HL-60 (cell line): ENCODE measurements around the gene ZNF562.

Experiments
- DNase-seq, 2 experiments: peaks; one replicate each; pipeline ENCODE4 v3.0.0-alpha.2; 2010 to 2020; ENCODE audit warnings: low read depth in 1 of 2, low spot score in 1 of 2
- H3K27ac ChIP-seq: fragments of 250-450 bp; sonication (Bioruptor Pico); replicated peaks from 2 replicates; pipeline ENCODE4 v1.5.1; 2020; ENCODE audit warnings: mild to moderate bottlenecking, moderate library complexity
- H3K27me3 ChIP-seq: fragments of 250-450 bp; sonication (Bioruptor Pico); 2 replicates; pipeline ENCODE4 v1.5.1; 2021; ENCODE audit warnings: mild to moderate bottlenecking, moderate library complexity; ENCODE audit not compliant: insufficient read depth, poor library complexity, severe bottlenecking
- H3K4me3 ChIP-seq: replicated peaks from 2 replicates; pipeline ENCODE4 v1.5.1; 2011; ENCODE audit warnings: mild to moderate bottlenecking, control low read depth, low read length; ENCODE audit not compliant: insufficient read depth
- CTCF ChIP-seq: IDR thresholded peaks from one replicate; pipeline ENCODE4 v1.5.1; 2011; ENCODE audit warnings: low read length, control low read depth, inconsistent platforms; ENCODE audit not compliant: insufficient read depth
- GABPA ChIP-seq: IDR thresholded peaks from 2 replicates; pipeline ENCODE4 v1.6.1; 2012; ENCODE audit warnings: low read depth
- POLR2AphosphoS5 ChIP-seq: IDR thresholded peaks from 2 replicates; pipeline ENCODE4 v1.6.1; 2012; ENCODE audit warnings: low read depth
- REST ChIP-seq: IDR thresholded peaks from 2 replicates; pipeline ENCODE4 v1.6.1; 2012; ENCODE audit warnings: low read depth; ENCODE audit not compliant: insufficient replicate concordance
- SPI1 ChIP-seq: IDR thresholded peaks from 2 replicates; pipeline ENCODE4 v1.6.1; 2012; ENCODE audit warnings: low read depth, mild to moderate bottlenecking, borderline replicate concordance

The ZNF562 gene

DNA sequence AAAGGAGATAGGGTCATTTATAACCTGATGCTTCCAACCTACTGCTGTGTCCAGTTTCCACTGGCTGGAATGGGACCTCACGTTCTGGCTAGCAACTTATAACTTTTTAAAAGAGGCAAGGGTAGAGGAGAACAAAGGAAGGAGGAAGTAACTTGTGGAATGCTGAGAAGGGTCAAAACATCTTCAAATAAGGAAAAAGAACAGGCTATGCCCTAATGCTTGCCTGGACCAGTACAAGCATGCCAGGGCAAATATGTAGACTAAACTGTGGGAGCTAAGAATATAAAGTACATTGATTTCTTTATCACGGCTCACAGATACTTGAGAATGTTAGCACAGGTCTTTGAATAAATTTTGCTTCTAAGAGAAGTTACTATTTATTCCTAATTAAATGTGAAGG lies 52.4 kb downstream of the ZNF562 start:
- TF ChIP-seq GABPA (no peak), POLR2AphosphoS5 (no peak), REST (no peak), SPI1 (no peak), CTCF (no peak)
- DNase-seq: no peak
- Histone ChIP-seq H3K27ac (peak overlapping the region; percentile 99), H3K27me3 (no peaks in the 10 kb centered on the region), H3K4me3 (no peak overlapping the region)

- Histone ChIP-seq H3K27ac (peak within 1 kb of the TSS; percentile 99), H3K27me3 (no peaks in the 10 kb centered on the region), H3K4me3 (peak within 1 kb of the TSS; percentile 87)
- DNase-seq: peak; percentile 75 to 87
- TF ChIP-seq CTCF: no peak
- TF ChIP-seq POLR2AphosphoS5: peak; percentile 83
- peak; percentile 94 for TF ChIP-seq GABPA
- TF ChIP-seq REST: peak; percentile 60
- TF ChIP-seq SPI1: peak; percentile 73; the same call in 1 of the 2 replicates
Observed at GRCh38 chr19:9621156-9622037, 53.5 kb downstream of the ZNF562 start, which contains the start of gene ZNF561. Gene ZNF561 (minus strand): TSS chr19:9621232. CDS start chr19:9619456, 1,776 bp downstream.

DNA sequence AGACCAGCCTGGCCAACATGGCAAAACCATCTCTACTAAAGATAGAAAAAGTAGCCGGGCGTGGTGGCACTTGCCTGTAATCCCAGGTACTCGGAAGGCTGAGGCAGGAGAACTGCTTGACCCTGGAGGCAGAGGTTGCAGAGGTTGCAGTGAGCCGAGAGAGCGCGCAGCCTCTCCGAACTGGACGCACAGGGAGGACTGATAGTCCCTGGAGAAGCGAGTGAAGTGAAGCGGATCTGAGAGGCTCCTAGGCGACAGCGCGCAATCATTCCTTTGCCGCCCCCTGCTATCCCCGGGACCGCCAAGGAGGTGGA lies 54.1 kb downstream of the ZNF562 start:
- H3K4me3 ChIP-seq: peak overlapping the region; percentile 87
- DNase-seq: no peak
- no peaks in the 10 kb centered on the region for H3K27me3 ChIP-seq
- TF ChIP-seq REST (no peak), CTCF (no peak), SPI1 (no peak), GABPA (no peak), POLR2AphosphoS5 (no peak)
- H3K27ac ChIP-seq: peak overlapping the region; percentile 99
